Gastroesophageal sphincter (tissue), 3 donors: ENCODE results near the gene ANKRD60.

Experiments
- CTCF ChIP-seq, 4 experiments: fragments of 200-600 bp in 2 of 4; fragments of 450-650 bp in 2 of 4; sonication (generic) in 1 of 4; IDR thresholded peaks; one replicate each; pipeline ENCODE4 v1.5.1; 2017 to 2019; ENCODE audit warnings: antibody characterized with exemption in 4 of 4, mild to moderate bottlenecking in 2 of 4, moderate library complexity in 2 of 4
- POLR2A ChIP-seq, 2 donors: fragments of 450-650 bp; IDR thresholded peaks; one replicate each; pipeline ENCODE4 v1.6.1; 2017; ENCODE audit warnings: antibody characterized with exemption in 2 of 2, mild to moderate bottlenecking in 2 of 2, moderate library complexity in 1 of 2

- TF ChIP-seq CTCF (IDR thresholded peaks at IDR 0.05) (no peak), POLR2A (IDR thresholded peaks at IDR 0.05) (no peak)
Observed at GRCh38 chr20:58212636-58213035, 15.8 kb downstream of the ANKRD60 start.
